ENCODE results near the gene RUNDC3A.

Gene RUNDC3A

GRCh38 chr17:44283344-44284023 lies 24.9 kb upstream of the RUNDC3A start:
- DNase-seq: no peak

DNA sequence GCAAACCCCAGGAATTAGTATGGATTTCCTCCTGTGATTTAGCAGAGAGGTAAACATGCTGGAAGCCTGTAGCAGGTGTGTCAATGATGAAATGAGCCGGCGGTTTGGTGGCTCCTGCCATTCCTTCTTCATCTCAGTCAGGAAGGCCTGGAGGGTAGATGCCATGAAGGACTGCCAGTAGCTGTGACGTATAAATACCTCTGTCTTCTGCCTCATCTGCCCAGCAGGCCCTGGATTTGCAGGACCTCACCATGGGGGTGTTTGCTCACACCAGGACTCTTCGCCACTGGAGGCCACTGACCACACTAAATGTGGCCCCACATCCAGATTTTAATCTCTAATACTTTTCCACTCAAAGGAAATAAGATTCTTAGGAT lies 24.4 kb upstream of the RUNDC3A start:
- DNase-seq: no peak

GRCh38 chr17:44287651-44288050 lies 20.8 kb upstream of the RUNDC3A start:
- DNase-seq: no peak

GRCh38 chr17:44293509-44294226 lies 14.7 kb upstream of the RUNDC3A start:
- no peak for DNase-seq

DNA sequence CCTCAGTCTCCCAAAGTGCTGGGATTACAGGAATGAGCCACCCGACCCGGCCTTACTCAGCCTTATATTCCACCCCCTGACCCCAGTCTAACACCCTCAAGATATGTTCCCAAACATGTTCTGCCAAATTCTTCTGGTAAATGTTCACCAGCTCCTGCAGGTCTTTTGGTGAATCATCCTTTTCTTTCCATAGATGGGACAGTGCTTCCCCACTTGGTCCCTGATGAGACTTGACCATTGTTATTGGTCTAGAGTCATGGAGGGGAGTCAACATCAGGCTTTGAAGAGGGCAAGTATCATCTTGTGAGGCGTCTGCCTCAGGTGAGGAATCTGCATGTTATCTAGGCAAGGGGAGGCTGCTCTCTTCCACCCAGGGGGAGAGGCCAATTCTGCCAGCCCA lies 10.4 kb upstream of the RUNDC3A start:
- no peak for DNase-seq

GRCh38 chr17:44304651-44305050 lies 3.8 kb upstream of the RUNDC3A start:
- no peak for DNase-seq

- peak in 48 of 51 donors; percentile 36 to 94 (median 74) for DNase-seq
Measured at GRCh38 chr17:44307387-44308186, 814 bp upstream of the RUNDC3A start.

GRCh38 chr17:44308865-44309264 lies 464 bp downstream of the RUNDC3A start:
- DNase-seq: peak in 36 of 51 donors; percentile 18 to 71 (median 46)

- peak in 1 of 51 donors; percentile 15 for DNase-seq
Measured at GRCh38 chr17:44309472-44309871, 1.1 kb downstream of the RUNDC3A start.

DNA sequence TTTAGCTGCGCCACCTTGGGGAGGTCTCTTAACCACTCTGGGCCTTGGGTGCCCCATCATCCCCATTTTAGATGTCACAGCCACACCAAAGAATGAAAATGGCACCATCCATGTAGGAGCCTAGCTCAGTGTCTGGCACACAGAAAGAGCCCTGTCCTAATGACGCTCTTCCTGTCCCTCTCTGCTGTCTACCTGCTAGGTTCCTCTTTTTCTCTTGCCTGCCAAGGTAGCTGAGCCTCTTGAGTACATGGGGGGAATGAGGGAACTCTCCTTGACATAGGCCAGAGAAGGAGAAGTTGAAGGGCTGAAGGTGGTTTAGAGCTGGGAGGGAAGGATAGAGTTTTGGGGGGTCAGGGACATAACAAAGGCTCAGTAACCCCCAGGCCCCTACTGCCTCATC lies 1.8 kb downstream of the RUNDC3A start:
- DNase-seq: no peak

DNA sequence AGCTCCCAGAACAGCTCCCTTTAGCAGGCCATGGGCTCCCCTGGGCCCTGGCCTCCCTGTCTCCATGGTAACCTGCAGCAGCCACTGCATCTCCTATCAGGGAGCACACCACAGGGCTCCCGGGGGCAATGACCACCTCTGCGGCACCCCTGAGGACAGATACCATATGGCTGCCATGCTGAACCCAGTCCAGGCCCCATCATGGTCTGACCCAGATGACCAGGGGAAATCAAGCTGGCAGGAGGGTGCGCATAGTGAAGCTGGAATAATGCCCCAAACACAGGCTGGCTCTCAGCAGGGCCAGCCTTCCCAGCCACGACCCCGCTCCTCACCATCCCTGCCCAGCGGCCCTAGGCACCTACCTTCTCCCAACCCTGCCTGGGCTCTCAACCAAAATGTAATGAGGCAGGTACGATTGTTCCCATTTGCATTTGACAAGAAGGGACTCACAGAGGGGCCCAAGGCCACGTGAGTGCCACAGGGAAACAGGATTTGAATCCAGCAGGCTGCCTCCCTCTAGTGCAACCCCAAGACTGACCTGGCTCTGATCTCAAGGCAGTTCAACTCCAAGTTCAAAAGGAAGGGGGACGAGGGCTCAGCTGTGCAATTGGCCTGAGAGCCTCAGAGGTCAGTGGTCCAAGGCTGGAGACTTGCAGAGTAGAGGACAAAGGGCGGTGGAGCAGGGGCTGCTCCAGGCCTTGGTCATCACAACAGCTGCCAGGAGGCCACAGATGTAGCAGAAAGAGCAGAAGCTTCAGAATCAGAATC lies 2.4 kb downstream of the RUNDC3A start:
- no peak for DNase-seq

- no peak for DNase-seq
Measured at GRCh38 chr17:44311562-44312181, 3.3 kb downstream of the RUNDC3A start.

DNA sequence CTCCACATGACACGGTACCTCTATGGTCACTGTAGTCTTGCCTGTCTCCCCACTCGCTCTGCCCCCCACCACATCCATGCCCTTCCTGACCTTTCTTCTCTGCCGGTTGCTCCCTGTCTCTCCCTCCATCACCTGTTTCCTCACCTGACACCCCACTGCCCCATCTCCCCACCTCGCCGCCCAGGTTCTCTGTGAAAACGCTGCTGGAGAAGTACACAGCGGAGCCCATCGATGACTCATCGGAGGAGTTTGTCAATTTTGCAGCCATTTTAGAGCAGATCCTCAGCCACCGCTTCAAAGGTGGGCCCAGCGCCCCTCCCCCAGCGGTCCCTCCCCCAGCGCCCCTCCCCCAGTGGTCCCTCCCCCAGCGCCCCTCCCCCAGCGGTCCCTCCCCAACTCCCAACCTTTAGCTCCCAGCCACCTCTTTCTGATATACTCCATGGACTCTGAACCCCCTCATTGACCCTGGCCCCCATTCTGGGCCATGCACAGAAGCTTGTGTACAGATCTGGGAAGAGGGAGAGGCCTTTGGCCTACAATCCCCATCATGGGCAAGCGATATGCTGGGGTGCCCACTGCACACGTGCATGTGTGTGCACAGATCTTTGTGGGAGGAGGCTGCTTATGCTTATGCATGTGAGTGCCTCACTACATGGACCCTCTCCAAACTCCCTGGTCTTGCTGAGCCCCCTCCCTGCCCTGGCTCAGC lies 4.1 kb downstream of the RUNDC3A start:
- DNase-seq: no peak

DNA sequence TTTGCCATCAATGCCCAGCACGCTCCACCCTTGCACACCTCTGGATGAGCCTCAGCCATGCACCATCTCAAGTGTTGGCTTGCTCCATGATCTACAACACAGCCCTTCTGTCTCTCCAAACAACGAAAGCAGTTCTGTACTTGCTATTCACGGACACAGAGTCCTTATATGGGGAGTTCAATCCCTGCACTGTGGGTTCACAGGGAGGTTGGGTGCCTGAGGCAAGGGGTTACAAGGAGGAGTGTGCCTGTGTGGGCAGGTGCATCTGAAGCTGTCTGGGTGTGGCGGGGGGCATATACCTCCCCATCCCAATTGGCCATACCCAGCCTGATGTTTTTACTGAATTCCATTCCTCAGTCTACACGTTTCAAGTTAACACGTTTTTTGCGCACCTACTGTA lies 5.6 kb downstream of the RUNDC3A start:
- DNase-seq: no peak

GRCh38 chr17:44314524-44314868 lies 6.1 kb downstream of the RUNDC3A start:
- DNase-seq: no peak

DNA sequence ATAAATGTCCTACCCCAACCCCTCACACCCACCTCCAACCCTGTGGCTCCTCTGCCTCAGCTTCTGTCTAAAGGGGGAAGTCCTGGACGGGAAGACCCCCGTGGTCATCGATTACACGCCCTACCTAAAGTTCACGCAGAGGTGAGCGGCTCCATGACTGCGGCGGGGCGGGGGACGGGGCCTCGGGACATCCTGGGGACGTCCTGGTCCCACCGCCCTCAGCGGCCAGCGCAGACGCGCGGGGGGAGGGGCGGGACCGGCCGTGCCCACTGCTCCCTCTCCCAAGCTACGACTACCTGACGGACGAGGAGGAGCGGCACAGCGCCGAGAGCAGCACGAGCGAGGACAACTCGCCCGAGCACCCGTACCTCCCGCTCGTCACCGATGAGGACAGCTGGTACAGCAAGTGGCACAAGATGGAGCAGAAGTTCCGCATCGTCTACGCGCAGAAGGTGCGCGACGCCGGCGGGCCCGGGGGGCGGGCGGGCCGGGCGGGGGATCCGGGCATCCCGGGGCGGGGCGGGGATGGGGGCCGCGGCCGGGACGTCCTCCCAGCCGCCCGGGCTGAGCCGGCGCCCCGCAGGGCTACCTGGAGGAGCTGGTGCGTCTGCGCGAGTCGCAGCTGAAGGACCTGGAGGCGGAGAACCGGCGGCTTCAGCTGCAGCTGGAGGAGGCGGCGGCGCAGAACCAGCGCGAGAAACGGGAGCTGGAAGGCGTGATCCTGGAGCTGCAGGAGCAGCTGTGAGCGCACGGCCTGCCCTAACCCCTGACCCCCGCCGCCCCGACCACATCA lies 6.7 kb downstream of the RUNDC3A start:
- peak in 7 of 51 donors; percentile 14 to 44 (median 21) for DNase-seq

DNA sequence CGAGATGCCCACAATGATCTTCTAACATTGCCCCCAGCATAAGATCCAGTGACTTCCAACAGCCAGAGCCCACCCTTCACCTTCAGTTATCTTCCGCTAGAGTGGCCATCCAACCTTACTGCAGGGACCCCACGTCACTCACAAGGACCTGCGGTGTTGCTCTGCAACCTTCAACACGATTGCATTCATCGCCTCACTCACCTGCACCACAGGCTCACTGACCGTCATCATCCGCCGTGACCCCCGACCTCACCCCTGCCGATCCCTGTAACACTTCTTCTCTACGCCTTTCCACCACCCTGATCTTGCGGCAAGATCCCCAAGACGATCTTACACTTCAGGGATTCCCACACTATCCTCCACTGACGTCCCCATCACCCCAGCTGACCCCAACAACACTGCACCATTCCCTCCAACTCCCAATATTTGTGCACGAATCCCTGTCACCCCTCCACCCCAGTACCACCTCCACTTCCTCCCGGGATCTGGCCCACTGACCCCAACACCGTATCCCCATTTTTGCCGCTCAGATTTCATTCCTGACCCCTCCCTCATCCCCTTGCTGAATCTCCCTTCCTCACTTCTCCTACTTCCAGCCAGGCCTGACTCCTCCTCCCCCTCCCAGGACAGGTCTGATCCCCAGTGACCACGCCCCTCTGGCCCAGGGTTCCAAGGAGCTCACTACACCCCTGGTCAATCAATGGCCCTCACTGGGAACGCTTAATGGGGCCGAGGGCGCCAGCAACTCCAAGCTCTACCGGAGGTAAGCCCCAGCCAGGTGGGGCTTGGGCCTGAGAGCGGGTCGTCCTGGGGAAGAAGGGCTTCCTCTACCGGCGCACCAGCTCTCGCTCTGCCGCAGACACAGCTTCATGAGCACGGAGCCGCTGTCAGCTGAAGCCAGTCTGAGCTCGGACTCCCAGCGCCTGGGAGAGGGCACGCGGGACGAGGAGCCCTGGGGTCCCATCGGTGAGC lies 7.6 kb downstream of the RUNDC3A start:
- no peak for DNase-seq

DNA sequence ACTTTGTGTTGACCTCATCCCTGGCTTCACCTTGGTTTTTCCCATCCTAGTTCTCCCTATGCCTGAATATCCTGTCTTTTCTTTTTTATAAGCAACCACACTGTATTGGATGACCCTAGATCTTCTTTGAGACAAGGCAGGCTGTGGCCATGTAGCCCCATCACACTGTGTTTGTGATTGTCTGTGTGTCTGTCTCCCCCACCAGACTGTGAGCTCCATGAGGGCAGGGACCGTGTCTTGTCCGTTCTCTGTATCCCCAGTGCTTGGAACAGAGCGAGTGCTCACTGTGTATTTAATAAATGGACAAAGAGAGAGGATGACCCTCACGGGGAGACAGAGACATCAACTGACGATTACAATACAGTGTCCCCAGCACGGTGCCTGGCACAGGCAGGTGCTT lies 9.1 kb downstream of the RUNDC3A start:
- DNase-seq: no peak
